HepG2 (cell line): ENCODE data around the gene PDP2. TPM values are rescaled to one million over a fixed set of nuclear protein-coding genes. Genes with fewer than 3 reads are reported as not detected.

Experiments used
- CAMTA2 ChIP-seq: sonication (generic); formaldehyde crosslinking; IDR thresholded peaks from 2 replicates; pipeline ENCODE4 v1.4.0; 2020; ENCODE audit warnings: mild to moderate bottlenecking, missing genetic modification reagents, borderline replicate concordance
- E2F2 ChIP-seq: sonication (generic); formaldehyde crosslinking; IDR thresholded peaks from 2 replicates; pipeline ENCODE4 v1.4.0; 2020; ENCODE audit warnings: missing genetic modification reagents, borderline replicate concordance
- ESRRA ChIP-seq: sonication (generic); formaldehyde crosslinking; IDR thresholded peaks from 2 replicates; pipeline ENCODE4 v1.5.1; 2020; ENCODE audit warnings: mild to moderate bottlenecking, low read depth, missing genetic modification reagents
- ETV5 ChIP-seq: IDR thresholded peaks from 2 replicates; pipeline ENCODE4 v1.6.1; 2018; ENCODE audit warnings: missing biosample characterization, missing genetic modification reagents, inconsistent platforms, borderline replicate concordance
- GRHL1 ChIP-seq: sonication (generic); formaldehyde crosslinking; conservative IDR thresholded peaks from 2 replicates; pipeline ENCODE4 v1.8.0; 2022; ENCODE audit warnings: missing genetic modification reagents
- HNF4A ChIP-seq: sonication (generic); formaldehyde crosslinking; IDR thresholded peaks from 2 replicates; pipeline ENCODE4 v1.4.0; 2020; ENCODE audit warnings: missing genetic modification reagents
- RERE ChIP-seq: IDR thresholded peaks from 2 replicates; pipeline ENCODE4 v1.6.1; 2016; ENCODE audit warnings: low read depth, missing genetic modification reagents, missing compliant biosample characterization
- TERF1 ChIP-seq: sonication (generic); formaldehyde crosslinking; IDR thresholded peaks from 2 replicates; pipeline ENCODE4 v1.8.0; 2022; ENCODE audit warnings: mild to moderate bottlenecking, missing genetic modification reagents, moderate library complexity
- ZBTB44 ChIP-seq: sonication (generic); formaldehyde crosslinking; IDR thresholded peaks from 2 replicates; pipeline ENCODE4 v1.4.0; 2020; ENCODE audit warnings: missing genetic modification reagents
- ZNF17 ChIP-seq: sonication (generic); formaldehyde crosslinking; IDR thresholded peaks from 2 replicates; pipeline ENCODE4 v1.5.0; 2020; ENCODE audit warnings: mild to moderate bottlenecking, missing genetic modification reagents
- ZNF660 ChIP-seq: sonication (generic); formaldehyde crosslinking; IDR thresholded peaks from 2 replicates; pipeline ENCODE4 v1.5.1; 2020; ENCODE audit warnings: mild to moderate bottlenecking, low read depth, missing genetic modification reagents, borderline replicate concordance
- ZSCAN12 ChIP-seq: sonication (generic); formaldehyde crosslinking; IDR thresholded peaks from 2 replicates; pipeline ENCODE4 v1.9.0; 2021; ENCODE audit warnings: mild to moderate bottlenecking, missing genetic modification reagents
- polyA plus RNA-seq, 8 experiments: library from polyadenylated mRNA; depleted of rRNA in 3 of 8; stranded (reverse) in 7 of 8; unstranded in 1 of 8; fragments of >200 nt; fragmentation: Illumina TruSeq in 4 of 8; extraction: Trizol in 4 of 8; gene quantifications; 2 replicates each; pipeline versions ENCODE4 v1.2.1 to v1.2.3, GENCODE V29; 2011 to 2016; ENCODE audit warnings: low read depth in 4 of 8, missing spikeins in 1 of 8, mixed read lengths in 1 of 8; ENCODE audit not compliant: insufficient read depth in 1 of 8
- total RNA-seq, 5 experiments: library from RNA; depleted of rRNA; stranded (reverse); fragments of >200 nt; fragmentation: Illumina TruSeq; extraction: Trizol; gene quantifications; 2 replicates each; pipeline ENCODE4 v1.2.3, GENCODE V29; 2016; ENCODE audit warnings: low read depth in 1 of 5
- TF ChIP-seq, protein P1 (sequence below): sonication (generic); formaldehyde crosslinking; IDR thresholded peaks from 2 replicates; pipeline ENCODE4 v1.4.0; 2020; ENCODE audit warnings: missing genetic modification reagents
- TF ChIP-seq, protein P2 (sequence below): sonication (generic); formaldehyde crosslinking; IDR thresholded peaks from 2 replicates; pipeline ENCODE4 v1.8.1; 2023; ENCODE audit warnings: missing genetic modification reagents, mild to moderate bottlenecking, borderline replicate concordance

Gene PDP2
- total and polyA plus RNA-seq, 2 of the 13 experiments (the other 11 are each of a cell fraction or from before 2014, with no cell fraction given), result 12.8 to 15.8 TPM

- TF ChIP-seq TERF1 (CRISPR knock-in tag), result no peak
- no peak for TF ChIP-seq GRHL1
- TF ChIP-seq ZNF660 (CRISPR knock-in tag), result no peak
- TF ChIP-seq, protein P1, sequence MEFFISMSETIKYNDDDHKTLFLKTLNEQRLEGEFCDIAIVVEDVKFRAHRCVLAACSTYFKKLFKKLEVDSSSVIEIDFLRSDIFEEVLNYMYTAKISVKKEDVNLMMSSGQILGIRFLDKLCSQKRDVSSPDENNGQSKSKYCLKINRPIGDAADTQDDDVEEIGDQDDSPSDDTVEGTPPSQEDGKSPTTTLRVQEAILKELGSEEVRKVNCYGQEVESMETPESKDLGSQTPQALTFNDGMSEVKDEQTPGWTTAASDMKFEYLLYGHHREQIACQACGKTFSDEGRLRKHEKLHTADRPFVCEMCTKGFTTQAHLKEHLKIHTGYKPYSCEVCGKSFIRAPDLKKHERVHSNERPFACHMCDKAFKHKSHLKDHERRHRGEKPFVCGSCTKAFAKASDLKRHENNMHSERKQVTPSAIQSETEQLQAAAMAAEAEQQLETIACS (CRISPR knock-in tag), result no peak
- TF ChIP-seq RERE (CRISPR knock-in tag), result no peak
- TF ChIP-seq ZBTB44 (CRISPR knock-in tag), result no peak
- no peak for TF ChIP-seq E2F2 (CRISPR knock-in tag)
- no peak for TF ChIP-seq CAMTA2 (CRISPR knock-in tag)
- no peak for TF ChIP-seq ZSCAN12
- no peak for TF ChIP-seq ZNF17 (CRISPR knock-in tag)
- no peak for TF ChIP-seq HNF4A
- no peak for TF ChIP-seq ESRRA (CRISPR knock-in tag)
- TF ChIP-seq, protein P2, sequence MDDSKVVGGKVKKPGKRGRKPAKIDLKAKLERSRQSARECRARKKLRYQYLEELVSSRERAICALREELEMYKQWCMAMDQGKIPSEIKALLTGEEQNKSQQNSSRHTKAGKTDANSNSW (CRISPR knock-in tag), result no peak
- TF ChIP-seq ETV5 (CRISPR knock-in tag), result 0 out of 2 replicates have a peak, but pooled peaks have one; percentile 7
These were observed 26.9 kb downstream of the PDP2 start (continued) for GRCh38 chr16:66906916-66907836.
